GM12801 (cell line): ENCODE measurements around the gene DRGX.

ENCODE experiments used
- CTCF ChIP-seq: IDR thresholded peaks from one replicate; pipeline ENCODE4 v1.5.1; 2011; ENCODE audit warnings: control low read depth; ENCODE audit not compliant: insufficient read length; ENCODE audit errors: extremely low read depth

DRGX gene

GRCh38 chr10:49332768-49333167 lies 63.1 kb downstream of the DRGX start:
- no peak for TF ChIP-seq CTCF

GRCh38 chr10:49332333-49332732 lies 63.6 kb downstream of the DRGX start:
- no peak for TF ChIP-seq CTCF

GRCh38 chr10:49331431-49331830 lies 64.5 kb downstream of the DRGX start:
- no peak for TF ChIP-seq CTCF

GRCh38 chr10:49330127-49330665 lies 65.7 kb downstream of the DRGX start:
- TF ChIP-seq CTCF = no peak

GRCh38 chr10:49329146-49329505 lies 66.8 kb downstream of the DRGX start:
- TF ChIP-seq CTCF = no peak

GRCh38 chr10:49328401-49329145 lies 67.3 kb downstream of the DRGX start:
- TF ChIP-seq CTCF = no peak

GRCh38 chr10:49327036-49327813 lies 68.7 kb downstream of the DRGX start:
- TF ChIP-seq CTCF = no peak
